ENCODE results near the gene ZDHHC12. TPM values are rescaled to one million over a fixed set of nuclear protein-coding genes. Genes with fewer than 3 reads are reported as not detected.

The ZDHHC12 gene
- total and polyA plus RNA-seq, 2 of the 8 experiments (the other 6 are each of a cell fraction or from before 2014, with no cell fraction given), result 35.0 to 93.8 TPM

DNA sequence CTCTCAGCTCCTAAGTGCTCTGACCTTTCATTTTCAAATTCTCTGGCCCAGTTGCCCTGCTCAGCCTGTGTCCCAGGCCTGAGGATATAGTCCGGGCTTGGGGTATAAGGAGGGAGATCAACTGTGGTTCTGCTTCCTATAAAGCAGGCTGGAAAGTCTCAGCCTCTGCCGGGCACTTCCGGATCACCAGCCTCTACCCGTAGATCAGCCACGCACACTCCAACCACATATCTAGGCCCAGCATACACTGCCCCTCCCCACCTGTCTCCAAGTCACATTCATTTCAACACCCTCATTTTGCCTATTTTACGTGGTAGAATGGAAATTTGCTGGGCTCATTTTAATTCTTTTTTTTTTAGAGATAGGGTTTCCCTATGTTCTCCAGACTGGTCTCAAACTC, 44.7 kb upstream of the ZDHHC12 start:
- Histone ChIP-seq H3K14ac (ENCODE audit: insufficient read length) (no peak overlapping the region), H3K18ac (ENCODE audit: extremely low read depth, low read length) (no peak overlapping the region), H3K4me3 (ENCODE audit: extremely low read depth in 1 of 4, insufficient read depth in 2 of 4, low read depth in 3 of 4, low read length in 4 of 4) (no peak overlapping the region), H3K9me3 (ENCODE audit: insufficient read depth in 2 of 2, low read depth in 1 of 2, low read length in 1 of 2) (no peaks in the 10 kb centered on the region), H3K27me3 (replicated peaks in 1 of 4; ENCODE audit: control insufficient read depth in 3 of 4, extremely low read depth in 1 of 4, insufficient read depth in 3 of 4, low read length in 3 of 4) (no peaks in the 10 kb centered on the region), H2AK5ac (ENCODE audit: low read depth, low read length) (no peak overlapping the region), H3K27ac (ENCODE audit: low read depth, low read length) (no peak overlapping the region), H3K23me2 (ENCODE audit: low read depth, low read length) (peaks cover 12% of the 10 kb centered on the region; the same call in 1 of the 2 replicates), H4K8ac (ENCODE audit: extremely low read depth, insufficient read depth, low read length) (no peak overlapping the region; the same call in 1 of the 2 replicates), H4K91ac (replicated peaks; ENCODE audit: insufficient read length, low read length) (no peak overlapping the region), H2BK5ac (ENCODE audit: low read depth, low read length) (no peak overlapping the region), H4K5ac (ENCODE audit: insufficient read length, low read depth, low read length) (no peak overlapping the region), H3K4ac (replicated peaks; ENCODE audit: insufficient read length, low read depth, low read length) (no peak overlapping the region), H2BK120ac (replicated peaks; ENCODE audit: low read depth, low read length) (no peak overlapping the region), H2BK12ac (ENCODE audit: low read depth, low read length) (no peak overlapping the region), H3K36me3 (ENCODE audit: control insufficient read depth in 2 of 4, insufficient read depth in 4 of 4, low read length in 3 of 4) (no peaks in the 10 kb centered on the region; a peak in 1 of 8 replicates), H4K20me1 (replicated peaks in 1 of 2; ENCODE audit: control insufficient read depth in 1 of 2, insufficient read depth in 2 of 2, low read length in 2 of 2) (peaks cover 0 to 3% of the 10 kb centered on the region in 2 experiments), H3K9ac (replicated peaks in 1 of 4; ENCODE audit: extremely low read depth in 1 of 4, low read depth in 3 of 4, low read length in 3 of 4) (no peak overlapping the region; a peak in 1 of 7 replicates), H3K79me1 (ENCODE audit: low read depth, low read length) (peaks cover 3% of the 10 kb centered on the region; the same call in 1 of the 2 replicates), H3K79me2 (ENCODE audit: control insufficient read depth in 1 of 2, insufficient read depth in 2 of 2, low read length in 2 of 2) (peaks cover 0 to 12% of the 10 kb centered on the region in 2 experiments; a peak in 2 of 4 replicates), H2BK20ac (ENCODE audit: low read length) (no peak overlapping the region), H3K4me1 (replicated peaks in 1 of 4; ENCODE audit: control insufficient read depth in 3 of 4, insufficient read depth in 4 of 4, low read length in 3 of 4) (peaks cover 0 to 6% (median 3%) of the 10 kb centered on the region in 4 experiments; a peak in 4 of 7 replicates), H3K23ac (ENCODE audit: insufficient read length) (no peak overlapping the region), H3K4me2 (ENCODE audit: insufficient read depth in 1 of 2, low read depth in 2 of 2, low read length in 2 of 2) (no peak overlapping the region), H2AFZ (ENCODE audit: low read length) (no peak overlapping the region), H2BK15ac (ENCODE audit: low read length) (no peak overlapping the region), H3K56ac (replicated peaks; ENCODE audit: insufficient read length, low read depth, low read length) (no peak overlapping the region)
- FAIRE-seq, result no peak
- CTCF ChIA-PET (ENCODE audit: partially characterized antibody), result interaction anchor here (1.0 to 1.6 kb wide), 3 partner anchors 35 to 93 kb away, joined by 3 to 7 read pairs (median 4); no protein-coding TSS in a partner anchor
- no peak for DNase-seq (ENCODE audit: low read depth in 1 of 2, low spot score in 2 of 2)
- TF ChIP-seq BACH1 (IDR thresholded peaks at IDR 0.05; ENCODE audit: low read length), result no peak
- 94% methylated on average over 6 of the region's 6 CpGs; no CpG with 5 or more reads in 1 of the 2 experiments for WGBS, 2 experiments (ENCODE audit: extremely low coverage in 1 of 2, insufficient coverage in 1 of 2, insufficient read length in 1 of 2, insufficient replicate concordance in 2 of 2, low coverage in 1 of 2, low lambda C conversion rate in 2 of 2, missing lambda C conversion rate in 1 of 2)
- POLR2A ChIA-PET (ENCODE audit: partially characterized antibody), result interaction anchor here (0.9 kb wide), 1 partner anchor 44 kb away, joined by 3 read pairs; no protein-coding TSS in a partner anchor

Measured in H1 (cell line).